Activated T-cell treated with anti-CD3 and anti-CD28 coated beads, Interleukin-2, amount 50 U/mL, for 1 hour (primary cell): ENCODE results near the gene C1QTNF6.

Experiments used
- DNase-seq: peaks from one replicate; pipeline ENCODE4 v3.0.0-alpha.2; 2020

Gene C1QTNF6

GRCh38 chr22:37160027-37160426 lies 28.0 kb downstream of the C1QTNF6 start:
- no peak for DNase-seq

GRCh38 chr22:37158963-37159290 lies 29.1 kb downstream of the C1QTNF6 start:
- no peak for DNase-seq

GRCh38 chr22:37157516-37158285 lies 30.3 kb downstream of the C1QTNF6 start:
- DNase-seq: no peak

- DNase-seq: no peak
These were observed 31.2 kb downstream of the C1QTNF6 start for GRCh38 chr22:37156686-37157435.

GRCh38 chr22:37155971-37156370 lies 32.1 kb downstream of the C1QTNF6 start:
- no peak for DNase-seq

- no peak for DNase-seq
These were observed 32.9 kb downstream of the C1QTNF6 start for GRCh38 chr22:37154925-37155712.

GRCh38 chr22:37153901-37154300 lies 34.1 kb downstream of the C1QTNF6 start:
- no peak for DNase-seq

- DNase-seq: no peak
These were observed 36.6 kb downstream of the C1QTNF6 start for GRCh38 chr22:37151401-37151800.

- DNase-seq: no peak
These were observed 37.3 kb downstream of the C1QTNF6 start for GRCh38 chr22:37150701-37151100.

GRCh38 chr22:37148742-37149665 lies 39.0 kb downstream of the C1QTNF6 start:
- peak; percentile 40 for DNase-seq

- DNase-seq: peak; percentile 62
These were observed 39.9 kb downstream of the C1QTNF6 start for GRCh38 chr22:37148031-37148651.

- peak; percentile 47 for DNase-seq
These were observed 40.7 kb downstream of the C1QTNF6 start for GRCh38 chr22:37147186-37147990.

- DNase-seq: peak; percentile 34
These were observed 41.4 kb downstream of the C1QTNF6 start for GRCh38 chr22:37146507-37147180.

GRCh38 chr22:37146051-37146385 lies 42.0 kb downstream of the C1QTNF6 start:
- DNase-seq: peak; percentile 41

- no peak for DNase-seq
These were observed 42.6 kb downstream of the C1QTNF6 start for GRCh38 chr22:37145180-37146050.

GRCh38 chr22:37144180-37144554 lies 43.9 kb downstream of the C1QTNF6 start:
- DNase-seq: no peak

GRCh38 chr22:37141971-37142370 lies 46.1 kb downstream of the C1QTNF6 start:
- DNase-seq: no peak

- DNase-seq: no peak
These were observed 46.6 kb downstream of the C1QTNF6 start for GRCh38 chr22:37141476-37141875.

GRCh38 chr22:37140686-37141323 lies 47.2 kb downstream of the C1QTNF6 start:
- DNase-seq: no peak
